ENCODE results near the gene ZNF160. TPM values are rescaled to one million over a fixed set of nuclear protein-coding genes. Genes with fewer than 3 reads are reported as not detected.

Gene ZNF160
- total RNA-seq, 1 donor from 2014 or later, result 86.0 TPM

DNA sequence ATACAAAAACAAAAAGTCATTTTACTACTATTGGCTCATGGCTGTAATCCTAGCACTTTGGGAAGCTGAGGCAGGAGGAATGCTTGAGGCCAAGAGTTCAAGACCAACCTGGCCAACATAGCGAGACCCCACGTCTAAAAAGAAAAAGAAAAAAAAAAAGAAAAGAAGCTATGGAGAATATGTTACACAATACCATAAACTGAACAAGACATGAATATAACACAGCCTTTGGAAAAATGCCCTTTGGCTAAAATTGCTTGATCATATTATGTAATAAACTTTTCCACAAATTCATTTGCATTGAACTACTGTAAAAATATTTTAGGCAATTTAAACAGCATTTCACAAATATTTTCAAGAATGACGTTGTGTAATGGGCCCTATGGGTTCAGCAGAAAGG, 33.2 kb upstream of the ZNF160 start:
- peaks cover 9% of the 10 kb centered on the region for H3K4me1 ChIP-seq

DNA sequence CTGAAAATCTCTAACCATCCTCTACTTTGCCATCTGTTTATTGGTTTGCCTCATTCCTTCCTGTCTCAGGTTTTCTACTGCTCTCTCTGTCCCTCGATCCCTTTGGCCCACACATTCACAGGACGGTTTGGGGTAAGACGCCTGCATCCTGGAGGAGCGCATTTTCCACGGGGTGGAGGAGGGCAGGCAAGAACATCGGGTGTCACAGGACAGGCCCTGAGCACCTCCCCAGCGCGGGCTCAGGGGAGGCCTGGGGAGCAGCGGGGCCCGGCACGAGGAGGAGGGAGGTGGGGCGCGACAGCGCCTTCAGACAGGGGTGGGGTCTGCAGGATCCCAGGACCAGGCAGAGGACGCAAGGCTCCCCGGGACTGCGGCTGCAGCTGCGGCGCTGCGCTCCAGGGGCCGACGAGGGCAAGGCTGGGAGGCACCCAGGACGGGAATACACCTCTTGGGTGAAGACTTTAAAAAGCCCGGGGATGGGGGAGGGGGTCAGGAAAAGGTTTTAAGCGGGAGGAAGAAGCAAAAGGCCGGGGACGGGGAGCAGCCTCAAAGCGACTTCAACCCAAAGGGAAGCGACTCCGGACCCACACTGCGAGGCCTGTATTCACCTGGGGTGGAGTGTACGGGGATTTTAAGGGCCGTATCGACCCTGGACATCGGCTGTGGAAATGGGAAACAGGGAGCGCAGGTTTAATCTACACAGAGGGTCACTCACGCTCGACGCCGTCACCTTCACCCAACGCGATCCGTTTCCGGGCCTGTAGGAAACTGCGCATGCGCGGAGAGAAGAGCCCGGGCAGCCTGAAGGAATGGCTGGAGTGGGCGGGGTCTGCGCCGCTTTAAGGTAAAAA, 29.1 kb upstream of the ZNF160 start, which contains the start of gene ZNF415:
Gene ZNF415 (minus strand): TSS at position 770 of the 851 bp plus-strand sequence. CDS start 10,234 bp downstream, outside the sequence.
- Histone ChIP-seq H3K9ac (no peak within 1 kb of the TSS), H4K20me1 (ENCODE audit: low read depth) (peaks cover 4% of the 10 kb centered on the region), H3K9me3 (ENCODE audit: low read depth) (no peaks in the 10 kb centered on the region), H3K4me1 (peaks cover 23% of the 10 kb centered on the region), H3K27ac (no peak within 1 kb of the TSS), H2AFZ (replicated peaks) (peak within 1 kb of the TSS; percentile 92), H3K4me2 (peak within 1 kb of the TSS; percentile 82), H3K27me3 (no peaks in the 10 kb centered on the region), H3F3A (ENCODE audit: low read depth) (peaks cover 8% of the 10 kb centered on the region), H3K36me3 (no peaks in the 10 kb centered on the region), H3K79me2 (ENCODE audit: low read depth) (peaks cover 10% of the 10 kb centered on the region), H3K4me3 (peak within 1 kb of the TSS; percentile 55)
- peaks cover 4% of the 10 kb centered on the region for H3K27me3 Mint-ChIP-seq (ENCODE audit: insufficient read depth, low read depth)
- peaks cover 20% of the 10 kb centered on the region for H3K36me3 Mint-ChIP-seq
- H3K27ac Mint-ChIP-seq, result peak within 1 kb of the TSS; percentile 33
- H3K4me3 Mint-ChIP-seq, result peak within 1 kb of the TSS; percentile 79
- peak; percentile 96 for DNase-seq (ENCODE audit: low spot score)
- peaks cover 43% of the 10 kb centered on the region for H3K9me3 Mint-ChIP-seq
- H3K4me1 Mint-ChIP-seq, result peaks cover 5% of the 10 kb centered on the region
- TF ChIP-seq, protein P1, sequence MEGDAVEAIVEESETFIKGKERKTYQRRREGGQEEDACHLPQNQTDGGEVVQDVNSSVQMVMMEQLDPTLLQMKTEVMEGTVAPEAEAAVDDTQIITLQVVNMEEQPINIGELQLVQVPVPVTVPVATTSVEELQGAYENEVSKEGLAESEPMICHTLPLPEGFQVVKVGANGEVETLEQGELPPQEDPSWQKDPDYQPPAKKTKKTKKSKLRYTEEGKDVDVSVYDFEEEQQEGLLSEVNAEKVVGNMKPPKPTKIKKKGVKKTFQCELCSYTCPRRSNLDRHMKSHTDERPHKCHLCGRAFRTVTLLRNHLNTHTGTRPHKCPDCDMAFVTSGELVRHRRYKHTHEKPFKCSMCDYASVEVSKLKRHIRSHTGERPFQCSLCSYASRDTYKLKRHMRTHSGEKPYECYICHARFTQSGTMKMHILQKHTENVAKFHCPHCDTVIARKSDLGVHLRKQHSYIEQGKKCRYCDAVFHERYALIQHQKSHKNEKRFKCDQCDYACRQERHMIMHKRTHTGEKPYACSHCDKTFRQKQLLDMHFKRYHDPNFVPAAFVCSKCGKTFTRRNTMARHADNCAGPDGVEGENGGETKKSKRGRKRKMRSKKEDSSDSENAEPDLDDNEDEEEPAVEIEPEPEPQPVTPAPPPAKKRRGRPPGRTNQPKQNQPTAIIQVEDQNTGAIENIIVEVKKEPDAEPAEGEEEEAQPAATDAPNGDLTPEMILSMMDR (IDR thresholded peaks at IDR 0.05), result no peak
- no peak for TF ChIP-seq EZH2phosphoT487 (IDR thresholded peaks at IDR 0.05)
- no peak for TF ChIP-seq EZH2 (IDR thresholded peaks at IDR 0.05)

More for the DNA sequence above, 33.2 kb upstream of the ZNF160 start:
- peaks cover 5% of the 10 kb centered on the region for H3K4me1 Mint-ChIP-seq
- H4K20me1 ChIP-seq (ENCODE audit: low read depth), result peaks cover 4% of the 10 kb centered on the region
- H3K36me3 ChIP-seq, result peaks cover 10% of the 10 kb centered on the region
- H3K27ac Mint-ChIP-seq, result no peak overlapping the region
- no peak overlapping the region for H3K27ac ChIP-seq
- H3K4me3 ChIP-seq, result no peak overlapping the region
- no peaks in the 10 kb centered on the region for H3K27me3 ChIP-seq
- TF ChIP-seq, protein P1 (IDR thresholded peaks at IDR 0.05), result no peak
- TF ChIP-seq EZH2phosphoT487 (IDR thresholded peaks at IDR 0.05) (no peak), EZH2 (IDR thresholded peaks at IDR 0.05) (no peak)
- H3K36me3 Mint-ChIP-seq, result peaks cover 25% of the 10 kb centered on the region
- H3K27me3 Mint-ChIP-seq (ENCODE audit: insufficient read depth, low read depth), result no peaks in the 10 kb centered on the region
- peaks cover 63% of the 10 kb centered on the region for H3K9me3 Mint-ChIP-seq
- no peaks in the 10 kb centered on the region for H3K79me2 ChIP-seq (ENCODE audit: low read depth)
- H3K4me3 Mint-ChIP-seq, result no peak overlapping the region
- peaks cover 7% of the 10 kb centered on the region for H3F3A ChIP-seq (ENCODE audit: low read depth)
- no peak overlapping the region for H3K4me2 ChIP-seq
- H3K9me3 ChIP-seq (ENCODE audit: low read depth), result peaks cover 16% of the 10 kb centered on the region
- no peak overlapping the region for H3K9ac ChIP-seq
- no peak for DNase-seq (ENCODE audit: low spot score)
- H2AFZ ChIP-seq (replicated peaks), result no peak overlapping the region

DNA sequence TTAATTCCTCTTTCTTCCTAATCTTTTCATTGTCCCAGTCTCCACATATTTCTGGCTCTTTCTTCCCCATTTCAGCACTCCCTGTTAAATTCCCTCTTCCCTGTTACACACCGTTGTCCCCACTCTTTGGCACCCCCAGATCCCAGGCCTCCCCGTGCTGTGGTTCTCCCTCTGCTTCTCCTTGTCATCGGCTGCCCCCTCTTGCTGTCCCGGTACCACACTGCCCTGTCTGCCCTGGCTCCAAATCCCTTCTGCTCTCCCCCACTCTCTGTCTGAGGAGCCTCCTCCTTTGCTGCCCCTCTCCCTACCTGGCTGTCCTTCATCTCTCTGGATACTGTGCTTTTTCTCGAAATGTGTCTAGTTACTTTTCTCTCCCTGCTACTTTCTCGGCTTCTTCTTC, 28.5 kb upstream of the ZNF160 start:
- Histone ChIP-seq H3K9ac (no peak overlapping the region), H4K20me1 (ENCODE audit: low read depth) (peaks cover 4% of the 10 kb centered on the region), H3K4me3 (peak overlapping the region; percentile 55), H3K27me3 (no peaks in the 10 kb centered on the region), H3K79me2 (ENCODE audit: low read depth) (peaks cover 10% of the 10 kb centered on the region), H3K36me3 (no peaks in the 10 kb centered on the region), H2AFZ (replicated peaks) (no peak overlapping the region), H3K4me2 (peak overlapping the region; percentile 82), H3K27ac (no peak overlapping the region), H3K4me1 (peaks cover 23% of the 10 kb centered on the region), H3K9me3 (ENCODE audit: low read depth) (no peaks in the 10 kb centered on the region), H3F3A (ENCODE audit: low read depth) (peaks cover 8% of the 10 kb centered on the region)
- H3K36me3 Mint-ChIP-seq, result peaks cover 21% of the 10 kb centered on the region
- peaks cover 5% of the 10 kb centered on the region for H3K4me1 Mint-ChIP-seq
- peaks cover 4% of the 10 kb centered on the region for H3K27me3 Mint-ChIP-seq (ENCODE audit: insufficient read depth, low read depth)
- no peak overlapping the region for H3K27ac Mint-ChIP-seq
- peaks cover 41% of the 10 kb centered on the region for H3K9me3 Mint-ChIP-seq
- peak overlapping the region; percentile 79 for H3K4me3 Mint-ChIP-seq
- peak; percentile 14 for DNase-seq (ENCODE audit: low spot score)
- TF ChIP-seq EZH2 (IDR thresholded peaks at IDR 0.05), result no peak

Data from neural progenitor cell (in vitro differentiated cells).